Neutrophil (primary cell): Measurements from ENCODE around the gene CRABP2.

ENCODE experiments used
- H3K27ac ChIP-seq: fragments of 200-600 bp; sonication (generic); 2 replicates; pipeline ENCODE4 v1.5.1; 2016; ENCODE audit warnings: mild to moderate bottlenecking, moderate library complexity
- H3K27me3 ChIP-seq: fragments of 200-600 bp; sonication (generic); 2 replicates; pipeline ENCODE4 v1.6.0; 2016; ENCODE audit warnings: mild to moderate bottlenecking
- H3K36me3 ChIP-seq: fragments of 200-600 bp; sonication (generic); 2 replicates; pipeline ENCODE4 v1.5.1; 2017
- H3K4me1 ChIP-seq, 2 experiments: fragments of 200-600 bp in 1 of 2; sonication (generic) in 1 of 2; 1 replicate in 1 of 2; 2 replicates in 1 of 2; pipeline versions ENCODE4 v1.5.1 to v1.6.1; 2013 to 2016; ENCODE audit warnings: low read depth in 1 of 2, low read length in 1 of 2, mild to moderate bottlenecking in 1 of 2, moderate library complexity in 1 of 2; ENCODE audit not compliant: control insufficient read depth in 1 of 2, insufficient read depth in 1 of 2
- H3K4me3 ChIP-seq, 2 experiments: fragments of 200-600 bp in 1 of 2; sonication (generic) in 1 of 2; 1 replicate in 1 of 2; 2 replicates in 1 of 2; pipeline ENCODE4 v1.5.1; 2013 to 2016; ENCODE audit warnings: low read depth in 1 of 2, low read length in 1 of 2, mild to moderate bottlenecking in 1 of 2, moderate library complexity in 1 of 2
- H3K9me3 ChIP-seq: fragments of 200-600 bp; sonication (generic); 2 replicates; pipeline ENCODE4 v1.5.1; 2016
- CTCF ChIP-seq: fragments of 200-600 bp; sonication (generic); IDR thresholded peaks from 2 replicates; pipeline ENCODE4 v1.5.1; 2016; ENCODE audit warnings: antibody characterized with exemption

The CRABP2 gene

GRCh38 chr1:156744344-156744743 is 39.0 kb upstream of the CRABP2 start:
- peaks cover 20% of the 10 kb centered on the region for H3K36me3 ChIP-seq
- H3K4me1 ChIP-seq = peaks cover 67 to 72% of the 10 kb centered on the region in 2 experiments
- H3K9me3 ChIP-seq = no peaks in the 10 kb centered on the region
- no peaks in the 10 kb centered on the region for H3K27me3 ChIP-seq
- no peak overlapping the region for H3K4me3 ChIP-seq
- peak overlapping the region; percentile 90 for H3K27ac ChIP-seq
- TF ChIP-seq CTCF = no peak

- no peak overlapping the region for H3K4me3 ChIP-seq
- peak overlapping the region; percentile 90 for H3K27ac ChIP-seq
- no peaks in the 10 kb centered on the region for H3K9me3 ChIP-seq
- H3K4me1 ChIP-seq = peaks cover 60 to 65% of the 10 kb centered on the region in 2 experiments
- H3K36me3 ChIP-seq = peaks cover 20% of the 10 kb centered on the region
- TF ChIP-seq CTCF = no peak
- H3K27me3 ChIP-seq = no peaks in the 10 kb centered on the region
Measured at GRCh38 chr1:156743367-156744302, 38.3 kb upstream of the CRABP2 start.

GRCh38 chr1:156742801-156743200 is 37.4 kb upstream of the CRABP2 start:
- TF ChIP-seq CTCF = no peak
- peak overlapping the region; percentile 90 for H3K27ac ChIP-seq
- peaks cover 23% of the 10 kb centered on the region for H3K36me3 ChIP-seq
- H3K4me1 ChIP-seq = peaks cover 52 to 57% of the 10 kb centered on the region in 2 experiments
- H3K4me3 ChIP-seq = no peak overlapping the region
- H3K9me3 ChIP-seq = no peaks in the 10 kb centered on the region
- H3K27me3 ChIP-seq = no peaks in the 10 kb centered on the region

- Histone ChIP-seq H3K36me3 (peaks cover 30% of the 10 kb centered on the region), H3K4me3 (no peak overlapping the region), H3K27me3 (no peaks in the 10 kb centered on the region), H3K4me1 (peaks cover 44 to 49% of the 10 kb centered on the region in 2 experiments), H3K27ac (peak overlapping the region; percentile 90), H3K9me3 (no peaks in the 10 kb centered on the region)
- no peak for TF ChIP-seq CTCF
Measured at GRCh38 chr1:156742017-156742416, 36.6 kb upstream of the CRABP2 start.

GRCh38 chr1:156741481-156741983 is 36.1 kb upstream of the CRABP2 start:
- TF ChIP-seq CTCF = no peak
- Histone ChIP-seq H3K9me3 (no peaks in the 10 kb centered on the region), H3K4me3 (peak overlapping the region; percentile 77 to 82), H3K36me3 (peaks cover 34% of the 10 kb centered on the region), H3K27ac (peak overlapping the region; percentile 90), H3K4me1 (peaks cover 39 to 45% of the 10 kb centered on the region in 2 experiments), H3K27me3 (no peaks in the 10 kb centered on the region)
